Activated T-helper 1 cell treated with anti-CD3 and anti-CD28 coated beads, Interleukin-12 subunit alpha, Interleukin-12 subunit beta, Interleukin-2, Interleukin-4 antibody, amounts not matched to agents 30 ng/mL and 10 ng/mL and 1 ng/mL, durations not matched to agents 14 hours and 24 hours and 36 hours (primary cell): ENCODE results near the gene TXNL4B. TPM values are rescaled to one million over a fixed set of nuclear protein-coding genes. Genes with fewer than 3 reads are reported as not detected.

Source experiments
- total RNA-seq: library from RNA; stranded (reverse); gene quantifications from 2 replicates; pipeline ENCODE4 v1.2.3, GENCODE V29; 2022

Gene TXNL4B
- total RNA-seq, 1 donor from 2014 or later = 25.1 TPM

Other genes with a start within 250 kb of the TXNL4B start
- 20.1 and 20.6 TPM in 2 replicates for gene ATXN1L, start 247.6 kb downstream of the TXNL4B start, total RNA-seq
- gene ZNF821, start 209.4 kb downstream of the TXNL4B start, total RNA-seq = 6.4 and 7.4 TPM in 2 replicates
- 156 and 169 TPM in 2 replicates for gene IST1, start 198.1 kb downstream of the TXNL4B start, total RNA-seq
- not detected in 2 replicates for gene PKD1L3, start 93.2 kb downstream of the TXNL4B start, total RNA-seq
- 31.0 and 33.1 TPM in 2 replicates for gene DHODH, start 84.9 kb downstream of the TXNL4B start, total RNA-seq
- not detected in 2 replicates for gene HP, start 39.1 kb downstream of the TXNL4B start, total RNA-seq
- gene HPR, start 30.4 kb downstream of the TXNL4B start, total RNA-seq = not detected in 2 replicates
- 89.8 and 99.4 TPM in 2 replicates for gene DHX38, start 227 bp upstream of the TXNL4B start, total RNA-seq
- 0.12 and 0.39 TPM in 2 replicates for gene PMFBP1, start 78.5 kb upstream of the TXNL4B start, total RNA-seq